HepG2 (cell line): Measurements from ENCODE around the gene NOTCH4. TPM values are rescaled to one million over a fixed set of nuclear protein-coding genes. Genes with fewer than 3 reads are reported as not detected.

Experiments used
- AKNA ChIP-seq: sonication (generic); formaldehyde crosslinking; IDR thresholded peaks from 2 replicates; pipeline ENCODE4 v1.4.0; 2020; ENCODE audit warnings: missing genetic modification reagents, borderline replicate concordance
- CSRNP1 ChIP-seq: sonication (generic); formaldehyde crosslinking; IDR thresholded peaks from 2 replicates; pipeline ENCODE4 v1.8.1; 2023; ENCODE audit warnings: mild to moderate bottlenecking, missing genetic modification reagents
- DNMT1 ChIP-seq: sonication (generic); formaldehyde crosslinking; IDR thresholded peaks from 2 replicates; pipeline ENCODE4 v1.5.1; 2020; ENCODE audit warnings: mild to moderate bottlenecking, missing genetic modification reagents
- FOXC1 ChIP-seq: sonication (generic); formaldehyde crosslinking; IDR thresholded peaks from 2 replicates; pipeline ENCODE4 v1.8.0; 2022; ENCODE audit warnings: mild to moderate bottlenecking, missing genetic modification reagents, borderline replicate concordance
- PAWR ChIP-seq: sonication (generic); formaldehyde crosslinking; IDR thresholded peaks from 2 replicates; pipeline ENCODE4 v1.4.0; 2020; ENCODE audit warnings: missing genetic modification reagents, mild to moderate bottlenecking, borderline replicate concordance
- XBP1 ChIP-seq: sonication (generic); formaldehyde crosslinking; IDR thresholded peaks from 2 replicates; pipeline ENCODE4 v1.5.0; 2020; ENCODE audit warnings: missing genetic modification reagents
- ZBTB3 ChIP-seq: sonication (generic); formaldehyde crosslinking; IDR thresholded peaks from 2 replicates; pipeline ENCODE4 v1.4.0; 2020; ENCODE audit warnings: low read depth, mild to moderate bottlenecking, moderate library complexity, missing genetic modification reagents, borderline replicate concordance
- ZMAT3 ChIP-seq: sonication (generic); formaldehyde crosslinking; conservative IDR thresholded peaks from 2 replicates; pipeline ENCODE4 v1.7.0; 2021; ENCODE audit warnings: missing genetic modification reagents
- ZNF280D ChIP-seq: sonication (generic); formaldehyde crosslinking; IDR thresholded peaks from 2 replicates; pipeline ENCODE4 v1.5.1; 2020; ENCODE audit warnings: mild to moderate bottlenecking, missing genetic modification reagents
- ZNF652 ChIP-seq: IDR thresholded peaks from 2 replicates; pipeline ENCODE4 v1.6.1; 2016; ENCODE audit warnings: low read depth, borderline replicate concordance
- ZNF713 ChIP-seq: sonication (generic); formaldehyde crosslinking; IDR thresholded peaks from 2 replicates; pipeline ENCODE4 v1.4.0; 2020; ENCODE audit warnings: mild to moderate bottlenecking, missing genetic modification reagents
- ZNF740 ChIP-seq: sonication (generic); formaldehyde crosslinking; IDR thresholded peaks from 2 replicates; pipeline ENCODE4 v1.4.0; 2020; ENCODE audit warnings: missing genetic modification reagents
- polyA plus RNA-seq, 8 experiments: library from polyadenylated mRNA; depleted of rRNA in 3 of 8; stranded (reverse) in 7 of 8; unstranded in 1 of 8; fragments of >200 nt; fragmentation: Illumina TruSeq in 4 of 8; extraction: Trizol in 4 of 8; gene quantifications; 2 replicates each; pipeline versions ENCODE4 v1.2.1 to v1.2.3, GENCODE V29; 2011 to 2016; ENCODE audit warnings: low read depth in 4 of 8, missing spikeins in 1 of 8, mixed read lengths in 1 of 8; ENCODE audit not compliant: insufficient read depth in 1 of 8
- total RNA-seq, 5 experiments: library from RNA; depleted of rRNA; stranded (reverse); fragments of >200 nt; fragmentation: Illumina TruSeq; extraction: Trizol; gene quantifications; 2 replicates each; pipeline ENCODE4 v1.2.3, GENCODE V29; 2016; ENCODE audit warnings: low read depth in 1 of 5
- TF ChIP-seq, protein P1 (sequence below): sonication (generic); formaldehyde crosslinking; conservative IDR thresholded peaks from 2 replicates; pipeline ENCODE4 v1.4.0; 2020; ENCODE audit warnings: missing genetic modification reagents

The NOTCH4 gene
- total and polyA plus RNA-seq, 2 of the 13 experiments (the other 11 are each of a cell fraction or from before 2014, with no cell fraction given): 0.51 to 0.83 TPM

DNA sequence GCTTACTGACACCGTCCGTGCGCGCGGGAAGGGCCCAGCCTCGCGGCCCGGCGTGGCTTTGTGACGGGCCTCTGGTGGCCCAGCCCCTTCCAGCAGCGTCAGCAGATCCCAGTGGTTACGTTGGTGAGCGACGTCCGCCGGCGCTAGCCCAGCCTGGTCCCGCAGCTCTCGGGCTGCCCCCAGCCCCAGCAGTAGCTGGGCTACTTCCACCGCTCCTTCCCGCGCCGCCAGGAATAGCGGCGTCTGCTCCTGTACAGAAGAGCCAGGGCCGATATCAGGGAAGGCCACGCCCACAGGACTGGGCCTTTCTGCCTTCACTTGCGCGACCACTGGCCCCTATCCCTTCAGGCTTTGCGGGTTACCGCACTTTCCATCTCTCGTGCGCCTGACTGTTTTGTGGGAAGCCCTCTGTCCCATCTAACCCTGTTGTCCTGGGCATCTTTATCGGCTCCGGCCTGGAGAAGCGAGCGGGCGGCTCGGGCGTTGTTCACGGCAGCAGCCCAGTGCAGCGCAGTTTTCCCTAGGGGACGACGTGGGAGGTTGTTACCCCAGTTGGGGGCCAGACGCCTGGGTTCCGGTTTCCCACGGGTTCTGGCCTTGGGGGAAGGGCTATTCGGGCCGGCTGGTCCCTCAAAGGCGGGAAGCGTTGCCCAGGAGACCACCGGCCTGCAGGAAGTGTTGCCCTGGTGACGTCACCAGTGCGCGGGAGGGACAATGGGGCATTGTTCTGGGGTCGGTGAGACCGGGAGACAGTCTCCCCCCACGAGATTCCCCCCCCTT is 27.8 kb downstream of the NOTCH4 start (continued):
- no peak; the same call in 1 of the 2 replicates for TF ChIP-seq AKNA
- TF ChIP-seq ZNF713 (CRISPR knock-in tag): no peak
- 0 out of 2 replicates have a peak, but pooled peaks have one; percentile 38 for TF ChIP-seq PAWR (CRISPR knock-in tag)
- no peak for TF ChIP-seq XBP1
- no peak; the same call in 1 of the 2 replicates for TF ChIP-seq ZNF740 (CRISPR knock-in tag)
- TF ChIP-seq CSRNP1 (CRISPR knock-in tag): peak; percentile 0; the same call in 1 of the 2 replicates
- no peak; the same call in 1 of the 2 replicates for TF ChIP-seq ZNF652
- TF ChIP-seq, protein P1, sequence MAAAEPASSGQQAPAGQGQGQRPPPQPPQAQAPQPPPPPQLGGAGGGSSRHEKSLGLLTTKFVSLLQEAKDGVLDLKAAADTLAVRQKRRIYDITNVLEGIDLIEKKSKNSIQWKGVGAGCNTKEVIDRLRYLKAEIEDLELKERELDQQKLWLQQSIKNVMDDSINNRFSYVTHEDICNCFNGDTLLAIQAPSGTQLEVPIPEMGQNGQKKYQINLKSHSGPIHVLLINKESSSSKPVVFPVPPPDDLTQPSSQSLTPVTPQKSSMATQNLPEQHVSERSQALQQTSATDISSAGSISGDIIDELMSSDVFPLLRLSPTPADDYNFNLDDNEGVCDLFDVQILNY (CRISPR knock-in tag): peak; percentile 93
- peak; percentile 92 for TF ChIP-seq FOXC1
- 0 out of 2 replicates have a peak, but pooled peaks have one; percentile 37 for TF ChIP-seq ZBTB3
- TF ChIP-seq DNMT1 (CRISPR knock-in tag): 0 out of 2 replicates have a peak, but pooled peaks have one; percentile 40
- TF ChIP-seq ZNF280D: peak; percentile 92
- peak; percentile 91 for TF ChIP-seq ZMAT3 (CRISPR knock-in tag)
